CD14-positive monocyte (primary cell): Measurements from ENCODE around the gene CACNA1S. TPM values are rescaled to one million over a fixed set of nuclear protein-coding genes. Genes with fewer than 3 reads are reported as not detected.

Source experiments
- DNase-seq, 3 donors: peaks; one replicate each; pipeline ENCODE4 v3.0.0-alpha.2; 2011 to 2022
- H2AFZ ChIP-seq: 2 replicates; pipeline ENCODE4 v1.6.0; 2012; ENCODE audit warnings: mild to moderate bottlenecking, low read depth, low read length, inconsistent platforms; ENCODE audit not compliant: insufficient read depth, poor library complexity, severe bottlenecking
- H3K27ac ChIP-seq, 2 donors: 1 replicate in 1 of 2; 2 replicates in 1 of 2; pipeline ENCODE4 v1.5.1; 2012 to 2013; ENCODE audit warnings: low read length in 2 of 2, control low read depth in 1 of 2, inconsistent platforms in 1 of 2, low read depth in 1 of 2, mild to moderate bottlenecking in 1 of 2
- H3K27me3 ChIP-seq, 2 donors: one replicate each; pipeline versions ENCODE4 v1.6.0 to v1.6.1; 2011 to 2013; ENCODE audit warnings: low read length in 2 of 2; ENCODE audit not compliant: control insufficient read depth in 2 of 2, insufficient read depth in 2 of 2
- H3K36me3 ChIP-seq, 2 donors: replicated peaks in 1 of 2; 1 replicate in 1 of 2; 2 replicates in 1 of 2; pipeline versions ENCODE4 v1.5.1 to v1.6.1; 2012 to 2013; ENCODE audit warnings: low read length in 2 of 2, control low read depth in 1 of 2, inconsistent platforms in 1 of 2, mild to moderate bottlenecking in 1 of 2; ENCODE audit not compliant: insufficient read depth in 2 of 2, control insufficient read depth in 1 of 2
- H3K4me1 ChIP-seq, 2 donors: 1 replicate in 1 of 2; 2 replicates in 1 of 2; pipeline versions ENCODE4 v1.5.1 to v1.6.1; 2012 to 2013; ENCODE audit warnings: low read length in 2 of 2, control low read depth in 1 of 2, inconsistent platforms in 1 of 2, mild to moderate bottlenecking in 1 of 2, moderate library complexity in 1 of 2; ENCODE audit not compliant: insufficient read depth in 2 of 2, control insufficient read depth in 1 of 2
- H3K4me2 ChIP-seq: replicated peaks from 2 replicates; pipeline ENCODE3; 2012; ENCODE audit warnings: low read length, moderate library complexity, mild to moderate bottlenecking; ENCODE audit not compliant: poor library complexity, severe bottlenecking; ENCODE audit errors: extremely low read depth
- H3K4me3 ChIP-seq, 3 experiments: fragments of 200-600 bp in 1 of 3; sonication (generic) in 1 of 3; replicated peaks in 1 of 3; 1 replicate in 2 of 3; 2 replicates in 1 of 3; pipeline ENCODE4 v1.5.1; 2011 to 2013; ENCODE audit warnings: low read length in 3 of 3, mild to moderate bottlenecking in 3 of 3, control low read depth in 2 of 3, low read depth in 2 of 3, inconsistent platforms in 1 of 3, moderate library complexity in 1 of 3
- H3K79me2 ChIP-seq: 2 replicates; pipeline ENCODE4 v1.6.0; 2012; ENCODE audit warnings: mild to moderate bottlenecking, control low read depth, inconsistent platforms, low read length, moderate library complexity; ENCODE audit not compliant: insufficient read depth
- H3K9ac ChIP-seq: 2 replicates; pipeline ENCODE4 v1.6.0; 2017; ENCODE audit warnings: low read length, mild to moderate bottlenecking; ENCODE audit not compliant: insufficient read depth, poor library complexity, severe bottlenecking
- H3K9me3 ChIP-seq, 2 donors: replicated peaks in 1 of 2; 1 replicate in 1 of 2; 2 replicates in 1 of 2; pipeline versions ENCODE4 v1.5.1 to v1.6.1; 2012 to 2013; ENCODE audit warnings: low read length in 2 of 2, control low read depth in 1 of 2; ENCODE audit not compliant: control insufficient read depth in 1 of 2, insufficient read depth in 1 of 2
- H4K20me1 ChIP-seq: 2 replicates; pipeline ENCODE4 v1.6.0; 2012; ENCODE audit warnings: mild to moderate bottlenecking, low read length, control low read depth, moderate library complexity; ENCODE audit not compliant: insufficient read depth
- H3K27ac Mint-ChIP-seq, 7 donors: one replicate each; pipeline ENCODE4 v1.8.0; 2020; ENCODE audit warnings: mild to moderate bottlenecking in 7 of 7, mixed read lengths in 7 of 7, moderate library complexity in 6 of 7, inconsistent platforms in 2 of 7
- H3K27me3 Mint-ChIP-seq, 3 donors: one replicate each; pipeline ENCODE4 v1.8.0; 2021 to 2022; ENCODE audit warnings: low read depth in 3 of 3, mild to moderate bottlenecking in 3 of 3, mixed read lengths in 3 of 3, moderate library complexity in 3 of 3, inconsistent platforms in 1 of 3
- H3K36me3 Mint-ChIP-seq, 2 donors: one replicate each; pipeline ENCODE4 v1.8.0; 2020; ENCODE audit warnings: mixed read lengths in 2 of 2, inconsistent platforms in 1 of 2, mild to moderate bottlenecking in 1 of 2
- H3K4me1 Mint-ChIP-seq: one replicate; pipeline ENCODE4 v1.8.0; 2020; ENCODE audit warnings: mild to moderate bottlenecking, mixed read lengths
- H3K4me3 Mint-ChIP-seq, 2 donors: one replicate each; pipeline ENCODE4 v1.8.0; 2020; ENCODE audit warnings: mild to moderate bottlenecking in 2 of 2, mixed read lengths in 2 of 2, moderate library complexity in 1 of 2
- H3K9me3 Mint-ChIP-seq, 7 donors: one replicate each; pipeline ENCODE4 v1.8.0; 2020 to 2022; ENCODE audit warnings: mixed read lengths in 7 of 7, mild to moderate bottlenecking in 6 of 7, moderate library complexity in 6 of 7, inconsistent platforms in 2 of 7
- whole genome bisulfite sequencing: methylation state at CpG from one replicate; pipeline ENCODE4 v1.1.5; 2013; ENCODE audit warnings: missing lambda C conversion rate; ENCODE audit not compliant: insufficient coverage; 5-methylcytosine and 5-hydroxymethylcytosine counted together
- intact Hi-C, 2 donors: fragments of 100-400 bp; cut with micrococcal nuclease; formaldehyde crosslinking; loops; one replicate each; pipeline versions ENCODE4 v1.15.0 to v1.15.1; 2023
- polyA plus RNA-seq, 3 donors: library from polyadenylated mRNA; depleted of rRNA in 1 of 3; unstranded in 2 of 3; stranded (reverse) in 1 of 3; fragments of 300-500 nt in 2 of 3; fragments of >200 nt in 1 of 3; fragmentation: Illumina TruSeq in 2 of 3; gene quantifications; 1 replicate in 2 of 3; 2 replicates in 1 of 3; pipeline ENCODE4 v1.2.3, GENCODE V29; 2012 to 2021
- TF ChIP-seq, protein P1 (sequence below): fragments of 200-600 bp; IDR thresholded peaks from one replicate; pipeline ENCODE4 v1.8.0; 2022; ENCODE audit warnings: antibody characterized with exemption, mild to moderate bottlenecking

CACNA1S gene
- polyA plus RNA-seq, 3 donors, result not detected

DNA sequence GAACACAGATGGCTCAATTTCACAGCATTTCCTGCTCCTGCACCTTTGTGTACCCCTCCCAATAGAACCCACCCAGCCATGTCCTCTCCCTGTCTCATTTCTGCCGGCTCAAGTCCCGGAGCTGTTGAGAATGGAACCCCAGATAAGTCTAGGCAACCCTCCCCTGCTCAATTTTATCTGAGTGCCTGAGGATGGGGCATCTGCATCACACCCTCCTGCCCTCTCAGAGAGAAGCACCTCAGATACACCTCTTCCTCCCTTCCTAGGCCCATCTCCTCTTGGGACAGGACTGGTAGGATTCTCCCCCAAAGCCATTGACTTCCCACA is 89.8 kb downstream of the CACNA1S start:
- TF ChIP-seq, protein P1, sequence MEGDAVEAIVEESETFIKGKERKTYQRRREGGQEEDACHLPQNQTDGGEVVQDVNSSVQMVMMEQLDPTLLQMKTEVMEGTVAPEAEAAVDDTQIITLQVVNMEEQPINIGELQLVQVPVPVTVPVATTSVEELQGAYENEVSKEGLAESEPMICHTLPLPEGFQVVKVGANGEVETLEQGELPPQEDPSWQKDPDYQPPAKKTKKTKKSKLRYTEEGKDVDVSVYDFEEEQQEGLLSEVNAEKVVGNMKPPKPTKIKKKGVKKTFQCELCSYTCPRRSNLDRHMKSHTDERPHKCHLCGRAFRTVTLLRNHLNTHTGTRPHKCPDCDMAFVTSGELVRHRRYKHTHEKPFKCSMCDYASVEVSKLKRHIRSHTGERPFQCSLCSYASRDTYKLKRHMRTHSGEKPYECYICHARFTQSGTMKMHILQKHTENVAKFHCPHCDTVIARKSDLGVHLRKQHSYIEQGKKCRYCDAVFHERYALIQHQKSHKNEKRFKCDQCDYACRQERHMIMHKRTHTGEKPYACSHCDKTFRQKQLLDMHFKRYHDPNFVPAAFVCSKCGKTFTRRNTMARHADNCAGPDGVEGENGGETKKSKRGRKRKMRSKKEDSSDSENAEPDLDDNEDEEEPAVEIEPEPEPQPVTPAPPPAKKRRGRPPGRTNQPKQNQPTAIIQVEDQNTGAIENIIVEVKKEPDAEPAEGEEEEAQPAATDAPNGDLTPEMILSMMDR, result no peak
- Mint-ChIP-seq H3K4me3 (peak overlapping the region; percentile 87 to 92), H3K36me3 (peaks cover 0 to 2% of the 10 kb centered on the region in 2 donors), H3K4me1 (peaks cover 89% of the 10 kb centered on the region), H3K27me3 (peaks cover 0 to 5% (median 2%) of the 10 kb centered on the region in 3 donors), H3K9me3 (peaks cover 0 to 4% (median 0%) of the 10 kb centered on the region in 7 donors), H3K27ac (peak overlapping the region; percentile 38 to 91 (median 77))
- Histone ChIP-seq H3K27ac (peak overlapping the region in 1 of 2 donors; percentile 64), H3K9ac (peak overlapping the region; percentile 65), H3K36me3 (no peaks in the 10 kb centered on the region), H3K4me2 (peak overlapping the region; percentile 82), H3K4me3 (peak overlapping the region; percentile 40 to 74 (median 49)), H3K4me1 (peaks cover 92 to 95% of the 10 kb centered on the region in 2 donors), H4K20me1 (peaks cover 74% of the 10 kb centered on the region), H3K79me2 (peaks cover 41% of the 10 kb centered on the region), H2AFZ (no peak overlapping the region), H3K27me3 (no peaks in the 10 kb centered on the region), H3K9me3 (no peaks in the 10 kb centered on the region)
- intact Hi-C loops, result loop anchor here in 1 of 2 donors (5.0 kb wide), 1 partner anchor 395 kb away; no protein-coding TSS in a partner anchor
- no peak for DNase-seq
- WGBS, result 47% methylated on average over 2 of the region's 2 CpGs

GRCh38 chr1:201021630-201022492 is 90.4 kb downstream of the CACNA1S start:
- peaks cover 89% of the 10 kb centered on the region for H3K4me1 Mint-ChIP-seq
- H3K4me3 ChIP-seq, result peak overlapping the region in 2 of 3 experiments; percentile 40 to 74
- H3K36me3 ChIP-seq, result no peaks in the 10 kb centered on the region
- H3K27ac Mint-ChIP-seq, result peak overlapping the region in 3 of 7 donors; percentile 57 to 82 (median 73)
- peak overlapping the region in 1 of 2 donors; percentile 64 for H3K27ac ChIP-seq
- DNase-seq, result no peak
- peaks cover 0 to 2% of the 10 kb centered on the region in 2 donors for H3K36me3 Mint-ChIP-seq
- H3K79me2 ChIP-seq, result peaks cover 47% of the 10 kb centered on the region
- peaks cover 92 to 95% of the 10 kb centered on the region in 2 donors for H3K4me1 ChIP-seq
- no peak overlapping the region for H3K9ac ChIP-seq
- TF ChIP-seq, protein P1, result no peak
- peaks cover 79% of the 10 kb centered on the region for H4K20me1 ChIP-seq
- H3K9me3 ChIP-seq, result no peaks in the 10 kb centered on the region
- peaks cover 0 to 7% (median 2%) of the 10 kb centered on the region in 3 donors for H3K27me3 Mint-ChIP-seq
- no peak overlapping the region for H2AFZ ChIP-seq
- WGBS, result 100% methylated on average over 1 of the region's 7 CpGs
- H3K27me3 ChIP-seq, result no peaks in the 10 kb centered on the region
- H3K4me2 ChIP-seq, result peak overlapping the region; percentile 82
- intact Hi-C loops, result loop anchor here in 1 of 2 donors (5.0 kb wide), 1 partner anchor 395 kb away; no protein-coding TSS in a partner anchor
- peaks cover 0 to 4% (median 0%) of the 10 kb centered on the region in 7 donors for H3K9me3 Mint-ChIP-seq
- H3K4me3 Mint-ChIP-seq, result peak overlapping the region; percentile 87 to 92
